WI38 (cell line): ENCODE data around the gene NPIPA1.
"Not testable (repeated sequence)": the region's sequence is repeated elsewhere in the genome, so short reads cannot be mapped to it uniquely, and the experiment has no call there.

Experiments used
- H3K4me3 ChIP-seq: 2 replicates; pipeline ENCODE4 v1.5.1; 2011; ENCODE audit warnings: low read depth, mild to moderate bottlenecking, control low read depth, low read length
- TF ChIP-seq, protein P1 (sequence below): IDR thresholded peaks from 2 replicates; pipeline ENCODE4 v1.5.1; 2012; ENCODE audit warnings: low read depth, mild to moderate bottlenecking, control low read depth, low read length

The NPIPA1 gene

GRCh38 chr16:14961405-14962186 is 24.4 kb downstream of the NPIPA1 start:
- TF ChIP-seq, protein P1, sequence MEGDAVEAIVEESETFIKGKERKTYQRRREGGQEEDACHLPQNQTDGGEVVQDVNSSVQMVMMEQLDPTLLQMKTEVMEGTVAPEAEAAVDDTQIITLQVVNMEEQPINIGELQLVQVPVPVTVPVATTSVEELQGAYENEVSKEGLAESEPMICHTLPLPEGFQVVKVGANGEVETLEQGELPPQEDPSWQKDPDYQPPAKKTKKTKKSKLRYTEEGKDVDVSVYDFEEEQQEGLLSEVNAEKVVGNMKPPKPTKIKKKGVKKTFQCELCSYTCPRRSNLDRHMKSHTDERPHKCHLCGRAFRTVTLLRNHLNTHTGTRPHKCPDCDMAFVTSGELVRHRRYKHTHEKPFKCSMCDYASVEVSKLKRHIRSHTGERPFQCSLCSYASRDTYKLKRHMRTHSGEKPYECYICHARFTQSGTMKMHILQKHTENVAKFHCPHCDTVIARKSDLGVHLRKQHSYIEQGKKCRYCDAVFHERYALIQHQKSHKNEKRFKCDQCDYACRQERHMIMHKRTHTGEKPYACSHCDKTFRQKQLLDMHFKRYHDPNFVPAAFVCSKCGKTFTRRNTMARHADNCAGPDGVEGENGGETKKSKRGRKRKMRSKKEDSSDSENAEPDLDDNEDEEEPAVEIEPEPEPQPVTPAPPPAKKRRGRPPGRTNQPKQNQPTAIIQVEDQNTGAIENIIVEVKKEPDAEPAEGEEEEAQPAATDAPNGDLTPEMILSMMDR, result no peak
- H3K4me3 ChIP-seq, result no peak overlapping the region

DNA sequence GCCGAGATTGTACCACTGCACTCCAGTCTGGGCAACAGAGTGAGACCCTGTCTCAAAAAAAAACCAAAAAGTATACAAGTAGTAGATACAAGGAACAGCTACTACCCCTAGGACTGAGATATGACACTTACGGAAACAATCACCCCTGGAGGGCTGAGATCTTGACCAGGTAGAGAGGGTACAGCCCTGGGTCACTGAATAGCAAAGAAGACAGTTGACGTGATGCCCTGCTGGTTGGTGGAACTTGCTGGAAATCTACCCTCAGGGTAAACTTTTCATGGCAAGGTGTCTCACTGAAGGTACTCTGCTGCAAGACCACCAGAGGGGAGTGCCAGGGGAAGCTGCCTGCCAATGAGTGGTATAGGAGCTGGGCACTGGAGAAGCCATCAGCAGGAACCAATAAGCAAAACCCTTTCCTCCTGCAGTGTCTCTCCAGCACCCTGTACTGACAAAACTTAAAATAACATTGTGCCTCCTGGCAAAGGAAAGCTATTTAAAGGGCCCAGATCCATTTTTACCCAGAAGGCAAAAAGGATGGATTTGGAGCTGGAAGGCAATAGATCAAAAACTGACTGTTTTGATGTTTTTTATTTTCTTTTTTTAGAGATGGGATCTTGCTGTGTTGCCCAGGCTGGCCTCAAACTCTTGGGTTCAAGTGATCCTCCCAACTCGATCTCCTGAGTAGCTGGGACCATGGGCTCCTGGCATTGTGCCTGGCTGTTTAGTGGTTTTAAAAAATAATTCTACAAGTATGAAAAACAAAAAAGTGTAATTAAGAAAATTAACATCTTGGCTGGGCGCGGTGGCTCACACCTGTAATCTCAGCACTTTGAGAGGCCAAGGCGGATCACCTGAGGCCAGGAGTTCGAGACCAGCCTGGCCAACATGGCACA is 26.3 kb downstream of the NPIPA1 start:
- H3K4me3 ChIP-seq, result no peak overlapping the region
- TF ChIP-seq, protein P1, result no peak

DNA sequence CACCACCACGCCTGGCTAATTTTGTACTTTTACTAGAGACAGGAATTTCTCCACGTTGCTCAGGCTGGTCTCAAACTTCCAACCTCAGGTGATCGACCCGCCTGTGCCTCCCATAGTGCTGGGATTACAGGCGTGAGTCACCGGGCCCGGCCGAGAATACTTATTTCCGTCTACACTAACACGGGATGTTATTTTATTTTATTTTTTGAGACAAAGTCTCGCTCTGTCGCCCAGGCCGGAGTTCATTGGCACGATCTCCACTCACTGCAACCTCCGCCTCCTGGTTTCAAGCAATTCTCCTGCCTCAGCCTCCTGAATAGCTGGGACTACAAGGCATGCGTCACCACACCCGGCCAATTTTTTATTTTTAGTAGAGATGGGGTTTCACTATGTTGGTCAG is 28.1 kb downstream of the NPIPA1 start:
- TF ChIP-seq, protein P1, result no peak
- no peak overlapping the region for H3K4me3 ChIP-seq

DNA sequence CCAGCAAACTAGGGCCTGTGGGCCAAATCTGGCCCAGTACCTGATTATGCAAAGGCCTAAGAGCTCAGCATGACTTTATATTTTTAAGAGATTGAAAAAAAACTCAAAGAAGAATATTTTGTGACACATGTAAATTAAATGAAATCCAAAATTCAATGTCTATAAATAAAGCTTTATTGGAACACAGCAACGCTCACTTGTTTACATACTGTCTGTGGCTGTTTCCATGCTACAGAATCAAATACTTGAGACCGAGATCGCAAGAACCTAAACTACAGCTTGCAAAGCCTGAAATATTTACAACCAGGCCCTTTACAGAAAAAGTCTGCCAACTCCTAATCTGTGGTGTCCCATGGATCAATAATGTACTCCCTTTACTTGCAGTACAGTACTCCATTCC is 32.6 kb downstream of the NPIPA1 start:
- H3K4me3 ChIP-seq, result not testable (repeated sequence)

DNA sequence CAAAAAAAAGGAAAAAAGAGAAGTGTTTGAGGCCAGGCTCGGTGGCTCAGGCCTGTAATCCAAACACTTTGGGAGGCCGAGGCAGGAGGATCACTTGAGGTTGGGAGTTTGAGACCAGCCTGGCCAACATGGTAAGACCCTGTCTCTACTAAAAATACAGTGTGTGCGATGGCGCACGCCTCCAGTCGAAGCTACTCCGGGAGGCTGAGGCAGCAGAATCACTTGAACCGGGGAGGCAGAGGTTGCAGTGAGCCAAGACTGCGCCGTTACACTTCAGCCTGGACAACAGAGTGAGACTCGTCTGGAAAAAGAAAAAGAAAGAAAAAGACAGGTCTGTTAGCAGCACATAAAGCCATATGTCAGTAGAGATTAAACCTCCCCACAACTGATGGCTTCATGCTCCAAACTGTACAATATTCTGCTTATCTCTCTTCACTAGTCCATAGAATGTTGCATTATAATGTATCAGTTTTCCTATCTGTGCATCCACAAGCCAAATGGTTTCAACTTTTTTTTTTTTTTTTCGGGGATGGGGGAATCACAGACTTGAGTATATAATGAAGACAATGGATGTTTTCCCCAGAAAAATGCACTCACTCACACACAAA is 34.5 kb downstream of the NPIPA1 start:
- not testable (repeated sequence) for H3K4me3 ChIP-seq

- peak overlapping the region; percentile 92; the same call in 1 of the 2 replicates for H3K4me3 ChIP-seq
These were observed 36.6 kb downstream of the NPIPA1 start for GRCh38 chr16:14973785-14974322.

- peak overlapping the region; percentile 92 for H3K4me3 ChIP-seq
These were observed 37.0 kb downstream of the NPIPA1 start for GRCh38 chr16:14974331-14974655.

- peak within 1 kb of the TSS; percentile 92 for H3K4me3 ChIP-seq
These were observed 37.6 kb downstream of the NPIPA1 start, which contains the start of gene PDXDC1 for GRCh38 chr16:14974656-14975417. Gene PDXDC1 (plus strand): TSS chr16:14975026. CDS start chr16:14975200, 174 bp downstream.

DNA sequence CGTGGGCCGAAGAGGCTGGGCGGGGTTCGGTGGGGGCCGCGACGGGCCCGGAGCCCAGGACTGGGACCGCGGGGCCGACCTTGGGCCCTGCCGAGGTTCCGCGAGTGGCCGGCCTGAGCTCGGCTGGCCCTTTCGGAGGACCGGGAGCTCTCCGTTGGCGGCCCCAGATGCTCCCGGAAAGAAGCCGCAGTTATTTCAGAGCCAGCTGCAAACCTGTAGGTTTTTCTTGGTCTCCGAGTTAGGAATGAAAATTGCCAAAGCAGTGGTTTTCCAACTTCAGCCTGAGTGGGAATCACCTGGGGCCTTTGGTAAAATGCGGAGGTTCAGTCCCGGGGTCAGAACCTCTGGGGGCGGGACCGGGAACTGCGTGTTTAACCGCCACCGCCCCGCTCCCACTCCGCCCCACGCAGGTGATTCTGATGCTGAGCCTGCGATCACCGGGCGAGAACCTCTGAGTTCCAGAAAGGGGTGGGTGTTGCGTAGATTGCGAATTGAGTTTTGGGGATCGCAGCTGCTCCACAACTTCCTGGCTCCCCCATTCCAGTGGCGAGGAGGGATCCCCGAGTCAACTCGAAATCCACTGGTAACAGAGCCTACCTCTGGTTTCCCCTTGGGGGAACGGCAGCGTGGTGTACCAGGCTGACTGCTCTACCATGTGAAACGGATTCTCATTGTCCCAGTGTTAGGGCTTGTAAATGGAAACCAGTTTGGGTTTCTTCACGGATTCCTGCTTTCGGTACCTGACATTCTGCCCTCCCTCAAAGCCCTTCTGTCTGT is 38.4 kb downstream of the NPIPA1 start:
- peak overlapping the region; percentile 92 for H3K4me3 ChIP-seq

DNA sequence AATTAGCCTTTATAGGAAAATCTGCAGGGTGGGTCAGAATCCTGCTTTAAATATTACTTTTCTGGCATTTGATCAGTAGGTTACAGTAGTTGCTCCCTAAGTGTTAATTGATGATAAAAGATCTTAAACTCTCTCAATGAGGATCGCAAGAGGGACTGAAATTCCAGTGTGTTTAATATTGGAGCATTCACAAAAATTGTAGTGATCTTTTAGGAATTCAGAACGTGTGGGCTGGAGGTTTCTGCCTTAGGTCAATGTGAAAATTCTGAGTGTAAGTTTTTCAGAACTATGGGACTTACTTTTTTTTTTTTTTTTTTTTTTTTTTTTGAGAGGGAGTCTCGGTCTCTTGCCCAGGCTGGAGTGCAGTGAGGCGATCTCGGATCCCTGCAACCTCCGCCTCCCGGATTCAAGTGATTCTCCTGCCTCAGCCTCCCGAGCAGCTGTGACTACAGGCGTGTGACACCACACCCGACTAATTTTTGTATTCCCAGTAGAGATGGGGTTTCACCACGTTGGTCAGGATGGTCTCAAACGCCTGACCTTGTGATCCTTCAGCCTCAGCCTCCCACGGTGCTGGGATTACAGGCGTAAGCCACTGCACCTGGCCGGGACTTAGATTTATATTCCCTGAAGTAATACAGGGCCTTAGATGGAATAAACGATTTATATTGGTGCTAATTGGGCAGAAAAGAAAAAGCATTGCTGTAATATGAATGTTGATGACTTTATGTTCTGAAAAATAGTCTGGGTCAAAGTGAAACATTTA is 39.9 kb downstream of the NPIPA1 start:
- not testable (repeated sequence) for H3K4me3 ChIP-seq

DNA sequence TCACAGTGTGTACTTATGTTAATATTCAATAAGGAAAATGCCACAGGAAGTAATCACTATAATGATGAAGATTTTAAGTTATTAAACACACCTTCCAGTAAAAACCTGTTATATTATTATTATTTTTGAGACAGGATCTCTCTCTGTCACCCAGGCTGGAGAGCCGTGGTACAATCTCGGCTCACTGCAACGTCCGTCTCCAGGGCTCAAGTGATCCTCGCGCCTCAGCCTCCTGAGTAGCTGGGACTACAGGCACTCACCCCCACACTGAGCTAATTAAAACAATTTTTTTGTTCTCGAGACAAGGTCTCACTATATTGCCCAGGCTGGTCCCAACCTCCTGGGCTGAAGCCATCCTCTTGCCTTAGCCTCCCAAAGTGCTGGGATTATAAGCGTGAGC is 41.0 kb downstream of the NPIPA1 start:
- not testable (repeated sequence) for H3K4me3 ChIP-seq

GRCh38 chr16:14978908-14979307 is 41.7 kb downstream of the NPIPA1 start:
- H3K4me3 ChIP-seq, result not testable (repeated sequence)

DNA sequence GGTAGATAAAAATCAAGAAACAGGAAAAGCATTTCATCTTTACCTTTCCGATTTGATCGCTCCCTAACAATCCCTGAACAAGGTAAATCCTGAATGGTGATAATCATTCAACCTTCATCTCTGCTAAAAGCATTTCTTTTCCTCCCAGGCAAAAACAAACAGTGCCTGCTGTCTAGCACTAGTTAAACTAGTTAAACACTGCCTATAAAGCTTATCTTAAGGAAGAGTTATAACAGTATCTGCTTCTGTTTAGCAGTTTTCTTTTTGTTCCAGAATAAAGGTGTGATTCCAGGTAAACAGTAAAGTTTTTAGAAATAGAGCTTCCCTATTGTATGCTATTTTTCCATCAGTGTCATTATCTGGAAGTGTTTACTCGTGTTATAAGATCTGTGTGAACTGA is 44.0 kb downstream of the NPIPA1 start:
- H3K4me3 ChIP-seq, result not testable (repeated sequence)

DNA sequence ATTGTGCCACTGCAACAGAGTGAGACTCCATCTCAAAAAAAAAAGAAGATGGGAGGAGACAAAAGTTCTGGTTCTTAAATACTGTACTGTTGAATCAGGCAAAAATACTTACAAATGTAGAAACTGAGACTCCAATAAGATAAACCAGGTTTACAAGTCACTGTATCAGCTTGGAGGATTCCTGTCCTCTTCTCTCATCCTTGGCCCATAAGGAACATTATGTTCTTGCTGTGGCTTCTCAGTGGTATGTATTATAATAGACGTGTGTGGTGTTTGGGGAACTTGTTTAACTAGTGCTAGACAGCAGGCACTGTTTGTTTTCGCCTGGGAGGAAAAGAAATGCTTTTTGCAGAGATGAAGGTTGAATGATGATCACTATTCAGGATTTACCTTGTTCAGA is 45.3 kb downstream of the NPIPA1 start:
- H3K4me3 ChIP-seq, result not testable (repeated sequence)
